Natural killer cell (primary cell): Measurements from ENCODE around the gene ARHGEF16. TPM values are rescaled to one million over a fixed set of nuclear protein-coding genes. Genes with fewer than 3 reads are reported as not detected.

Experiments
- ATAC-seq, 3 donors: fragments of 150-1000 bp in 2 of 3; fragments of 200-7000 bp in 1 of 3; cut with Tn5 transposase; 1 replicate in 1 of 3; 2 replicates in 2 of 3; pipeline ENCODE4 v1.10.0; 2021; ENCODE audit warnings: mild to moderate bottlenecking in 2 of 3, moderate library complexity in 2 of 3
- DNase-seq, 2 donors: peaks; one replicate each; pipeline versions ENCODE4 v3.0.0 to v3.0.0-alpha.2; 2013 to 2021; ENCODE audit warnings: mixed read lengths in 1 of 2
- H3K27ac ChIP-seq: one replicate; pipeline ENCODE4 v1.5.1; 2013; ENCODE audit warnings: mild to moderate bottlenecking, low read length
- H3K27me3 ChIP-seq: one replicate; pipeline ENCODE4 v1.6.1; 2013; ENCODE audit warnings: low read length; ENCODE audit not compliant: control insufficient read depth, insufficient read depth
- H3K36me3 ChIP-seq: one replicate; pipeline ENCODE4 v1.6.1; 2013; ENCODE audit warnings: low read length; ENCODE audit not compliant: control insufficient read depth, insufficient read depth
- H3K4me1 ChIP-seq: one replicate; pipeline ENCODE4 v1.6.1; 2013; ENCODE audit warnings: low read length; ENCODE audit not compliant: control insufficient read depth, insufficient read depth
- H3K4me3 ChIP-seq: one replicate; pipeline ENCODE4 v1.5.1; 2013; ENCODE audit warnings: low read length
- H3K9me3 ChIP-seq: one replicate; pipeline ENCODE4 v1.6.1; 2013; ENCODE audit warnings: low read length; ENCODE audit not compliant: control insufficient read depth, insufficient read depth
- H3K27ac Mint-ChIP-seq, 2 donors: one replicate each; pipeline ENCODE4 v1.8.0; 2022; ENCODE audit warnings: mild to moderate bottlenecking in 2 of 2, mixed read lengths in 2 of 2, moderate library complexity in 1 of 2
- H3K27me3 Mint-ChIP-seq, 2 donors: one replicate each; pipeline ENCODE4 v1.8.0; 2022; ENCODE audit warnings: low read depth in 2 of 2, mixed read lengths in 2 of 2
- H3K36me3 Mint-ChIP-seq: one replicate; pipeline ENCODE4 v1.8.0; 2022; ENCODE audit warnings: mixed read lengths
- H3K4me1 Mint-ChIP-seq, 2 donors: one replicate each; pipeline ENCODE4 v1.8.0; 2022; ENCODE audit warnings: mixed read lengths in 2 of 2
- H3K4me3 Mint-ChIP-seq: one replicate; pipeline ENCODE4 v1.8.0; 2022; ENCODE audit warnings: mild to moderate bottlenecking, moderate library complexity, mixed read lengths
- H3K9me3 Mint-ChIP-seq, 2 donors: one replicate each; pipeline ENCODE4 v1.8.0; 2022; ENCODE audit warnings: mixed read lengths in 2 of 2
- WGBS: methylation state at CpG from one replicate; pipeline ENCODE4 v1.1.7; 2013; ENCODE audit warnings: missing lambda C conversion rate; ENCODE audit not compliant: insufficient coverage; 5-methylcytosine and 5-hydroxymethylcytosine counted together
- intact Hi-C: fragments of 100-400 bp; cut with micrococcal nuclease; formaldehyde crosslinking; loops from one replicate; pipeline ENCODE4 v1.14.2; 2022
- total RNA-seq, 4 donors: library from RNA; stranded (reverse); fragments of 120-200 nt in 1 of 4; gene quantifications; one replicate each; pipeline versions ENCODE4 v1.2.3 to v1.2.4, GENCODE V29; 2013 to 2022
- TF ChIP-seq, protein P1 (sequence below): fragments of 200-600 bp; IDR thresholded peaks from one replicate; pipeline ENCODE4 v1.8.0; 2022; ENCODE audit warnings: antibody characterized with exemption

Gene ARHGEF16
- total RNA-seq, 3 donors from 2014 or later (not counting 1 experiment from before 2014, with no cell fraction given) = not detected

- Histone ChIP-seq H3K9me3 (no peaks in the 10 kb centered on the region), H3K27ac (no peak overlapping the region), H3K27me3 (no peaks in the 10 kb centered on the region), H3K4me1 (no peaks in the 10 kb centered on the region), H3K4me3 (no peak overlapping the region), H3K36me3 (no peaks in the 10 kb centered on the region)
- no peak for ATAC-seq
- no peak overlapping the region for H3K27ac Mint-ChIP-seq
- WGBS = 91% methylated on average over 7 of the region's 7 CpGs
- H3K27me3 Mint-ChIP-seq = no peaks in the 10 kb centered on the region
- H3K4me3 Mint-ChIP-seq = no peak overlapping the region
- TF ChIP-seq, protein P1, sequence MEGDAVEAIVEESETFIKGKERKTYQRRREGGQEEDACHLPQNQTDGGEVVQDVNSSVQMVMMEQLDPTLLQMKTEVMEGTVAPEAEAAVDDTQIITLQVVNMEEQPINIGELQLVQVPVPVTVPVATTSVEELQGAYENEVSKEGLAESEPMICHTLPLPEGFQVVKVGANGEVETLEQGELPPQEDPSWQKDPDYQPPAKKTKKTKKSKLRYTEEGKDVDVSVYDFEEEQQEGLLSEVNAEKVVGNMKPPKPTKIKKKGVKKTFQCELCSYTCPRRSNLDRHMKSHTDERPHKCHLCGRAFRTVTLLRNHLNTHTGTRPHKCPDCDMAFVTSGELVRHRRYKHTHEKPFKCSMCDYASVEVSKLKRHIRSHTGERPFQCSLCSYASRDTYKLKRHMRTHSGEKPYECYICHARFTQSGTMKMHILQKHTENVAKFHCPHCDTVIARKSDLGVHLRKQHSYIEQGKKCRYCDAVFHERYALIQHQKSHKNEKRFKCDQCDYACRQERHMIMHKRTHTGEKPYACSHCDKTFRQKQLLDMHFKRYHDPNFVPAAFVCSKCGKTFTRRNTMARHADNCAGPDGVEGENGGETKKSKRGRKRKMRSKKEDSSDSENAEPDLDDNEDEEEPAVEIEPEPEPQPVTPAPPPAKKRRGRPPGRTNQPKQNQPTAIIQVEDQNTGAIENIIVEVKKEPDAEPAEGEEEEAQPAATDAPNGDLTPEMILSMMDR = no peak
- no peaks in the 10 kb centered on the region for H3K4me1 Mint-ChIP-seq
- no peak for DNase-seq
- no peaks in the 10 kb centered on the region for H3K36me3 Mint-ChIP-seq
- H3K9me3 Mint-ChIP-seq = no peaks in the 10 kb centered on the region
- intact Hi-C loops = no loop called here
Measured at GRCh38 chr1:3504822-3505153, 50.3 kb downstream of the ARHGEF16 start.

- H3K4me1 Mint-ChIP-seq = no peaks in the 10 kb centered on the region
- intact Hi-C loops = no loop called here
- Histone ChIP-seq H3K4me1 (no peaks in the 10 kb centered on the region), H3K27ac (no peak overlapping the region), H3K9me3 (no peaks in the 10 kb centered on the region), H3K4me3 (no peak overlapping the region), H3K36me3 (no peaks in the 10 kb centered on the region), H3K27me3 (no peaks in the 10 kb centered on the region)
- no peak for ATAC-seq
- WGBS = 89% methylated on average over 20 of the region's 20 CpGs
- DNase-seq = no peak
- TF ChIP-seq, protein P1 = no peak
- H3K4me3 Mint-ChIP-seq = no peak overlapping the region
- H3K9me3 Mint-ChIP-seq = no peaks in the 10 kb centered on the region
- H3K27me3 Mint-ChIP-seq = no peaks in the 10 kb centered on the region
- no peak overlapping the region for H3K27ac Mint-ChIP-seq
- H3K36me3 Mint-ChIP-seq = no peaks in the 10 kb centered on the region
Measured at GRCh38 chr1:3505161-3505560, 50.7 kb downstream of the ARHGEF16 start.

GRCh38 chr1:3506041-3506440, 51.6 kb downstream of the ARHGEF16 start:
- Mint-ChIP-seq H3K27ac (no peak overlapping the region), H3K4me1 (no peaks in the 10 kb centered on the region), H3K4me3 (no peak overlapping the region), H3K36me3 (no peaks in the 10 kb centered on the region), H3K9me3 (no peaks in the 10 kb centered on the region), H3K27me3 (no peaks in the 10 kb centered on the region)
- Histone ChIP-seq H3K4me3 (no peak overlapping the region), H3K4me1 (no peaks in the 10 kb centered on the region), H3K9me3 (no peaks in the 10 kb centered on the region), H3K27me3 (no peaks in the 10 kb centered on the region), H3K27ac (no peak overlapping the region), H3K36me3 (no peaks in the 10 kb centered on the region)
- DNase-seq = no peak
- intact Hi-C loops = no loop called here
- no peak for ATAC-seq
- TF ChIP-seq, protein P1 = no peak
- WGBS = 95% methylated on average over 15 of the region's 15 CpGs

DNA sequence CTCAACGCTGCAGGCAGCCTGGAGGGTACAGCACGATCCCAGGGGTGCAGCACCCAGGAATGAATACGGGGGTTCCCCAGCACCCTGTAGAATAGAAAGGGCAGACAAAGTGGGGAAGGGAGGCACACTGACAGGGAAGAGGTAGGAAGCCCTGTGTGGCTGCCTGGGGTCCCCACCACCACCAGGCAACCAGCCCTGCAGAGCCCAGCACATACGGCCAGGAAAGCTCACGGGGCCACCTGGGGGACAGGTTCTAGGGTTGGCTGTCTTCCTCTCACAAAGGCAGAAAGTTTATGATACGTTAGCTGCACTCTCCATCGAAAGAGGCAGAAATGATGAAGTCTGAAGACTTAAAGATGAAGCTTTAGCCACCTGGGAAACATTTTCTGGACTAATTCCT, 52.5 kb downstream of the ARHGEF16 start:
- H3K27ac ChIP-seq = no peak overlapping the region
- no peaks in the 10 kb centered on the region for H3K9me3 Mint-ChIP-seq
- ATAC-seq (no peak), DNase-seq (no peak)
- no peak overlapping the region for H3K4me3 Mint-ChIP-seq
- H3K27me3 Mint-ChIP-seq = no peaks in the 10 kb centered on the region
- intact Hi-C loops = no loop called here
- no peak overlapping the region for H3K27ac Mint-ChIP-seq
- no peaks in the 10 kb centered on the region for H3K36me3 Mint-ChIP-seq
- 88% methylated on average over 7 of the region's 7 CpGs for WGBS
- no peaks in the 10 kb centered on the region for H3K9me3 ChIP-seq
- H3K4me1 Mint-ChIP-seq = no peaks in the 10 kb centered on the region
- TF ChIP-seq, protein P1 = no peak
- no peak overlapping the region for H3K4me3 ChIP-seq
- no peaks in the 10 kb centered on the region for H3K4me1 ChIP-seq
- no peaks in the 10 kb centered on the region for H3K27me3 ChIP-seq
- H3K36me3 ChIP-seq = no peaks in the 10 kb centered on the region
